DMS79 treated with DMSO at 0.1 percent for 48 hours (cell line): ENCODE measurements around the gene ZDHHC11B.
"Not testable (repeated sequence)": the region's sequence is repeated elsewhere in the genome, so short reads cannot be mapped to it uniquely, and the experiment has no call there.

Source experiments
- DNase-seq: peaks from one replicate; lab custom pipeline; 2025; lab: John Stamatoyannopoulos, UW

ZDHHC11B gene

DNA sequence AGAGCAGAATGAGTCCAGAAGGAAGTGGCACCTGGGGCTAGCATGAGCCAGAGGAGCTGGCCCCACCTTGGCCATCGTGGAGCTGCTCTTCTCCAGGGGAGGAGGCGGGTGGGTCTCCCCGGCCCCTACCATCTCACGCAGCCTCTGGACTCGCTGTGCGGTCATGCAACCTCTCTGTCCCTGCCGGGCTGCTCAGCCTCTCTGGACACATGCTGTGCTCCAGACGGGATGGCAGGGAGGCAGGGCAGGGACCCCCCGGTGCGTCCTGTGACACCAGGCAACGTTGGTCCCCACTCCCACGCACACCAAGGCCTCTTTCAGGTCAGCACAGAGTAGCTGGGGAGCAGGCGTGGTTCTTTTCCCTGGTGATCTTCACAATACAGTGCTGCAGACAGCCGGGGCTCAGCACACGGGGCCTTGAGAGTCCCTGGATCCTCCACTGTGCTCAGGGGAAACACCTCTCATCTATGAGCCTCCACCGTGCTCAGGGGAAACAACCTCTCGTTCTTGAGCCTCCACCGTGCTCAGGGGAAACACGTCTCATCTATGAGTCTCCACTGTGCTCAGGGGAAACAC is 30.9 kb downstream of the ZDHHC11B start:
- not testable (repeated sequence) for DNase-seq

- not testable (repeated sequence) for DNase-seq
Observed at GRCh38 chr5:752532-753115, 31.9 kb downstream of the ZDHHC11B start.

- DNase-seq, result not testable (repeated sequence)
Observed at GRCh38 chr5:751992-752391, 32.5 kb downstream of the ZDHHC11B start.

DNA sequence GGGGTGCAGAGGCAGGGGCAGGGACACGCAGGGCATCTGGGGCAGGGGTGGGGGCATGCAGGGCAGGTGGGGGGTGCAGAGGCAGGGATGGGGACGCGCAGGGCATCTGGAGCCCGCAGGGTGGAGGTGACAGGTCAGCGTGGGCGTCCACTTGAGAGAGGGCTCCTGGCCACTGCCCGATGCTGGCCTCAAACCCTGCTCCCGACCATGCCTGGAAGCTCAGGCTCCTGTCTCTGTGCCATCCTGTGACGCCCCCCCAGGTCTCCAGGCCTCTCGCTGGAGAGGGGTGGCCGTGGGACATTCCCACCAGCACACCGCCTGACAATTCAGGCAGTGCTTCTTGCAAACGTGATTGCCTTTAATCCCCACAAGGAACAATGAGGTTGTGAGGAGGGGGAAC is 33.0 kb downstream of the ZDHHC11B start:
- no peak for DNase-seq

GRCh38 chr5:750226-750625 is 34.3 kb downstream of the ZDHHC11B start:
- not testable (repeated sequence) for DNase-seq

- no peak for DNase-seq
Observed at GRCh38 chr5:749101-749670, 35.3 kb downstream of the ZDHHC11B start.

DNA sequence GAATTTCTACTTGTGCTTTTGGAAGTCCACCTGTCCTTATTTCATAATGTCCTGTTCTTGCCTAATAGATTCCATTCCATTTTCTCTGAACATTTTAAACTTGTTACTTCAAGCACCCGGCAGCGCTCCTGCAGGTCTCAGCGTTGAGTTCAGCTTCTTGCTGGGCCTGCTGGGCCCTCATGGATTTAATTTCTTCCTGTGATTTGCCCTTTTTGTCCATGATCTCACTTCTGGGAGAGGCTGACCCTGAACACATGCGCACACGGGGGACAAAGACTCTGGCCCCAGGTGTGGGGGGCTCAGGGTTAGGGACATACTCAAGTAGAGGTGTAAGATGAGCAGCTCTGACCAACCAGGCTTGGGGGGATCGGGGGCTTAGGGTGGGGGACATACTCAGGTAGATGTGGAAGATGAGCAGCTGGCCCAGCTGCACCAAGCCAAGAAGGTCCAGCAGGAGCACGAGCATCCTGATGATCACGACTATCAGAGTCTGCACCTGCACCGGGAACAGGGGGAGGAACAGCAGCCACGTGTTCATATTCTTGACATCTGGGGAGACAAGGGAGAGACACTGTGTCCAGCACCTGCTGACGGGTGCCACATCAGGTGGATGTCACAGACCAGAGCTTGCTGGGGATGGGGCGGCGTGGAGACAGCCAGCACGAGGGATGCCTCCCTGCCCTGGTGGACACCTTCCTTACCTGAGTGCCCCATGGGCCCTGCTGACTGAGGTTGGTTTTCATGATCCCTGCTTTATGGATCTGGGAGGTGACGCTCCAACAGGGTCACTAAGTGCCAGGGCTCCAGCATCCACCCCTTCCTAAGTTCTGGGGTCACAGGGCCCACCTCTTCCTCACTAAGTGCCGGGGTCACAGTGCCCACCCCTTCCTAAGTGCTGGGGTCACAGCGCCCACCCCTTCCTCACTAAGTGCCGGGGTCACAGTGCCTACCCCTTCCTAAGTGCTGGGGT is 36.2 kb downstream of the ZDHHC11B start:
- DNase-seq, result not testable (repeated sequence)

DNA sequence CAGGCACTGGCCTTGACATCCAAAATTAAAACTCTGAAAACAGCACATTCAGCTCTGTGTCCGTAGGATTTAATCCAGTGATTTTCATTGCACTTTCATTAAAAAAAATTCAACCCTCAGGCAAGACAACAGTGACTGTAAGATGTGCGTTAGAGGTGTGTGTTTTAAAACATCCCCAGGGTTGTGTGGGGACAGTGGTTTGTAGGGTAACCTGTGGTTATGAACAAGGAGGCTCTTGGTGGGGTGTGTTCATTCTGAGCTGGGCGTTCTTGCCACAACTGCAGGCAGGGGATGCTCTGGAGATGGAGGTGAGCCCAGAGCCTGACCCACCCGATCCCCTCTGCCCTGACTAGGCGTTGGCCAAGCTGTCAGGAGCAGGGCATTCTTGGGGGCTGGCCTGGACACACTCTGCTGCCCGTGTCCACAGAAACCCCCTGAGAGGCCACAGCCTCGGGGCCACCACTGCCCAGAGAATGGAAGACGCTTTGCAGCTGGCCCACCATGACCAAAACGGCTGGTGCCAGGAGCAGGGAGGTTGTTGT is 37.2 kb downstream of the ZDHHC11B start:
- not testable (repeated sequence) for DNase-seq

DNA sequence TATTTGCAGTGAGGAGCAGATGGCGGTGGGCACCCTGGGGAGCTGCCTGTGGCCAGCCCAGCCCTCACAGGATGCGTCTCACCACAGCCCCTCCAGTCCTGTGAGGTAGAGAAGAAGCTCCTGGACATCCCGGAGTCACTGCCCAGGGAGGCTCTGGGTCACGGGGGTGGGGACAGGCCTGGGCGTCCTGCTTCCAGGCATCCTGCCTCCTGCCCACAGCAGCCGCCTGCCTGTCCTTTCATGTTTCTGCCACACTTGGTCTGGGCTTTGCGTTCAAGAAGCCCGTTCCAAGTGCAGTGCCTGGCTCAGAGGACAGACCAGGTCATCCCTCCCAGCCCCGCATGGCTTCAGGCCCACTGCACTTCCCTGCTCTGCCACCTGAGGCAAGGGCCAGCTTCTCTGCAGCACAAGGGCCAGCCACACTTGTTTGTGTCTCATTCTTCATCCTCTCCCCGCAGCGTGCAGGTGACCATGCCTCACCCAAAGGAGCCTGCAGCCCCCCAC is 38.2 kb downstream of the ZDHHC11B start:
- no peak for DNase-seq

DNA sequence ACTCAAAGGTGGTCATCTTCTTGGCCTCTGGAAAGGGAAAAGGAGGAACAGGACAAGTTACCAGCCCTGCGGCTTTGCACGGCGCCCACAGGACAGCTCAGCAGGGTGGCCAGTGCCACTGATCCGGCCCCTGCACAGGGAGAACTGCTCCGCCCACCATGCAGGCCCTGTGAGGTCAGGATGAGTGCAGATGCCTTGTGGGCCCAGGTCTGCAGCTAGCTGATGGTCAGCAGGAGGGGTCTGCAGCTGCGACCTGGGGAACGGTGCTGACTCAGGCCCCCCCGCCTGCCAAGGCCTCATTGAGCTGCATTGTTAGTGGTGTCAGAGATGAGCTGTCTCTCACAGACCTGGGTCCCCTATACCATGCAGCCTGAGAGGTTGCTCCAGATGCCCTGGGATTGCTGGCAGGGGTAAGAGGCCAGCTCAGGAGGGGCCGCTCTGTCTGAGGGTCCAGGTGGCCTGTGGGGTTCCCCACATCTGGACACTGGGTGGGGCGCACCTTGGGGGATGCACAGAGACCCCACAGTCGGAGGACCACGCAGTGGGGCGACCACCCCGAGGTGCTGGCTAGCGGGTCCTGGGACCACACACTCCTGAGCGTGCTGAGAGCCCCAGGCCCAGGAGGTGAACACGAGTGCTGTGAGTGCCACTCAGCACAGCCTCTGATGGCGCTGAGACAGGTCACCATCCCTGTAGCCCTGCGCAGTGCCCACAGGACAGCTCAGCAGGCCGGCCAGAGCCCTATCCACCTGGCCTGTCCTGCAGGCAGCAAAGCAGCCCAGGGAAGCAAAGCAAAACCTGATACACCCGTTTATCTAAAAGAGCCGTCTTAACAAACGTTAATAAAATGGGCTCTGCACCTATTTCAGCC is 39.0 kb downstream of the ZDHHC11B start:
- not testable (repeated sequence) for DNase-seq

GRCh38 chr5:743696-744404 is 40.7 kb downstream of the ZDHHC11B start:
- not testable (repeated sequence) for DNase-seq

DNA sequence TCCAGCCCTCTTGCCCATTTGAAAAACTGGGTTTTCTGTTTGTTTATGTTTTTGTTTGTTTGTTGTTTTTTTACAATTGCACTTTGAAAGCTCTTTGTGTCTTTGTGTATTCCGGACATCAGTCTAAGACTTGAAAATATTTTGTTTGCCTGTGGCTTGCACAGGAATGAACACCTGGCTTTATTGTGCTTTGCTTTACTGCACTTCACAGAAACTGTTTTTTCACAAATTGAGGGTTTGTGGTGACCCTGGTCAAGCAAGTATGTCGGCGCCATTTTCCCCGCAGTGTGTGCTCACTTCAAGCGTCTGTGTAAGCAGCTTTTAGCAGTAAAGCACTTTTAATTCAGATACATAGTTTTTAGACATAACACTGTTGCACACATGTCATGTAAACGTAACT is 42.3 kb downstream of the ZDHHC11B start:
- not testable (repeated sequence) for DNase-seq

- DNase-seq, result not testable (repeated sequence)
Observed at GRCh38 chr5:734145-734544, 50.4 kb downstream of the ZDHHC11B start.

DNA sequence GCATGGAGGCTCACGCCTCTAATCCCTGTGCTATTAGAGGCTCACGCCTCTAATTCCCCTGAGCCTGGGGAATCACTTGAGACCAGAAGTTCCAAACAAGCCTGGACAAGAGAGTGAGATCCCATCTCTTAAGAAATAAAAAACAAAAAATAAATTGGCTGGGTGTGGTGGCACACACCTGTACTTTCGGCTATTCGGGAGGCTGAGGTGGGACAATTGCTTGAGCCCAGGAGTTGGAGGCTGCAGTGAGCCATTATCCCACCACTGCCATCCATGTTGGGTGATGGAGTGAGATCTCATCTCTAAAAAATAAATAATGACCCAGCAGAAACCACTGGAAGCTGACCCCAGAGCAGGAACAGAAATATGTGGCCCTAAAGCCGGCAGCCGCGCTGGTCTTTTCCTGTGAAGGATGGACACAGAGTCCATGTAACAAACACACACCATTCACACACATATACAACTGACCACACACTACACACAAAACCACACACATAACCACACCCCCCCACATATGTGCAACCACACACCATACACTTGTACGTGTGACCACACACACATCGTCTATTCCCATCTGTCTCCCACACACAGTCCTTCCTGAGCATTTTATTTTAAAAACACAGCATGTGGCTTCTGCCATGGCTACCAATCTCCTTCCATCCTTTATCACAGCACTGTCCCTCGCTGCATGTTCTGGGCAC is 51.6 kb downstream of the ZDHHC11B start:
- DNase-seq, result not testable (repeated sequence)

GRCh38 chr5:729225-729624 is 55.3 kb downstream of the ZDHHC11B start:
- not testable (repeated sequence) for DNase-seq

- not testable (repeated sequence) for DNase-seq
Observed at GRCh38 chr5:727087-727486, 57.4 kb downstream of the ZDHHC11B start.

DNA sequence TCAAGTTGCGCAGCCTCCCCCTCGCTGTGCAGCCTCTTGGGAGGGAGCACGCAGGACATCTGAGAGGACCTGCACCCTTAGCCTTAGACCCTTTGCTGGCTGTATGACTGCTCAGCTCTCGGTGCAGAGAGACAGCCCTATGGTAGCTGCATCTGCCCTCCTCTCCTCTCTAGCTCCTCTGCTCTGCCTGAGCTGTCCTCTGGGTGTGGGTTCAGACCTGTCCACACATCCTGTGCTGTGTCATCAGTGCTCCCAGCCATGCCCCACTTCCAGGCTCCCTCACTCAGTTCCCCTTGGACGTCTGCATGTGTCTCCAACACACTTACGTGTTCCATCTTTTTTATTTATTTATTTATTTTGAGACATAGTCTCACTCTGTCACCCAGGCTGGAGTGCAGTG is 60.7 kb downstream of the ZDHHC11B start:
- not testable (repeated sequence) for DNase-seq

DNA sequence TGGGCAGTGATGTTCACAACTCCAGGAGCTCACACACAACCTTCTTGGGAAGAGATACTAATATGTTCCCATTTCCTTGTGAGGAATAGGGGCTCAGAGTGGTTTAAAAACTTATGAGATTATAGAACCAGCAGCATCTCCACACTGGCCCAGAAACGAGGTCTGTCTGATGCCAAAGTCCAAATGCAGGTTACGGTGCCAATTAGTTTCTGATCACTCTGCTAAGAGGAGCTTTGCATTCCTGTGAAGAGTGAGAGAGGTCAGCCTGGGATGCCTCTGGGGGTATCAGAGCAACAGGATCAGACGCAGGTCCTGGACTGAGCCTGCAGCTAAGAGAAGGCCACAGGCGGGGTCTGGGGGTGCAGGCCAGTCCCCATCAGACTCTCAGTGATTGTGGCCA is 61.2 kb downstream of the ZDHHC11B start:
- DNase-seq, result not testable (repeated sequence)

DNA sequence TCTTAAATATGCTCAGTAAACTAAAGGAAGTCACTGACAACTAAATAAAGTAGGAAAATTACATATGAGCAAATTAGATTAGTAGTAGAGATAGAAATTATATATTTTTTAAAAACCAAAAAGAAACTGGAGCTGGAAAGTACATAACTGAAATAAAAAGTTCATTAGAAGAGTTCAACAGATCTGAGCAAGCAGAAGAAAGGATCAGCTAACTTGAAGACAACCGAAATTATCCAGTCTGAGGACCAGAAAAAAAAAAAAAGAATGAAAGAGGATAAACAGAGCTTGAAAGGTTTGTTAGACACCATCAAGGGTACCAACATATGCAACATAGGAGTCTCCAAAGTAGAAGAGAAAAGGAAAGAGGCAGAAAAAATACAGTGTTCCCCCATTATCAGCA is 65.2 kb downstream of the ZDHHC11B start:
- not testable (repeated sequence) for DNase-seq

- DNase-seq, result no peak
Observed at GRCh38 chr5:717143-717542, 67.4 kb downstream of the ZDHHC11B start.
